Endothelial cell (in vitro differentiated cells): ENCODE measurements around the gene SPATA25. TPM values are rescaled to one million over a fixed set of nuclear protein-coding genes. Genes with fewer than 3 reads are reported as not detected.
A peak's percentile ranks its signal among the peaks of the same experiment; 100 is the strongest.

Experiments used
- DNase-seq: peaks from one replicate; pipeline ENCODE4 v3.0.0; 2021; ENCODE audit warnings: low spot score
- H3K27ac Mint-ChIP-seq: one replicate; pipeline ENCODE4 v1.8.0; 2021; ENCODE audit warnings: mixed read lengths, inconsistent platforms; ENCODE audit not compliant: unreplicated experiment
- H3K27me3 Mint-ChIP-seq: one replicate; pipeline ENCODE4 v1.8.0; 2021; ENCODE audit warnings: mild to moderate bottlenecking, moderate library complexity, mixed read lengths, inconsistent platforms; ENCODE audit not compliant: unreplicated experiment
- H3K36me3 Mint-ChIP-seq: one replicate; pipeline ENCODE4 v1.8.0; 2021; ENCODE audit warnings: mild to moderate bottlenecking, low read depth, mixed read lengths, inconsistent platforms; ENCODE audit not compliant: unreplicated experiment
- H3K4me1 Mint-ChIP-seq: one replicate; pipeline ENCODE4 v1.8.0; 2021; ENCODE audit warnings: mild to moderate bottlenecking, mixed read lengths, inconsistent platforms; ENCODE audit not compliant: unreplicated experiment
- H3K4me3 Mint-ChIP-seq: one replicate; pipeline ENCODE4 v1.8.0; 2021; ENCODE audit warnings: mild to moderate bottlenecking, mixed read lengths, inconsistent platforms; ENCODE audit not compliant: unreplicated experiment
- H3K9me3 Mint-ChIP-seq: one replicate; pipeline ENCODE4 v1.8.0; 2021; ENCODE audit warnings: mixed read lengths, inconsistent platforms; ENCODE audit not compliant: unreplicated experiment
- CTCF ChIP-seq: fragments of 200-600 bp; sonication (generic); IDR thresholded peaks from one replicate; pipeline ENCODE4 v1.5.0; 2021; ENCODE audit warnings: antibody characterized with exemption; ENCODE audit not compliant: unreplicated experiment
- total RNA-seq: library from RNA; stranded (reverse); fragmentation: NEBNext Ultra II Directional; extraction: Animal tissue kit (Norgen Biotek cat#: 25700); gene quantifications from one replicate; pipeline ENCODE4 v1.2.1, GENCODE V29; 2021; ENCODE audit not compliant: unreplicated experiment

The SPATA25 gene
- total RNA-seq, 1 donor from 2014 or later: 0.62 TPM

GRCh38 chr20:45867819-45868176, 19.6 kb downstream of the SPATA25 start:
- Mint-ChIP-seq H3K36me3 (peaks cover 7% of the 10 kb centered on the region), H3K27ac (no peak overlapping the region), H3K4me1 (peaks cover 11% of the 10 kb centered on the region), H3K27me3 (peaks cover 1% of the 10 kb centered on the region), H3K9me3 (no peaks in the 10 kb centered on the region), H3K4me3 (no peak overlapping the region)
- TF ChIP-seq CTCF: no peak
- no peak for DNase-seq

- Mint-ChIP-seq H3K36me3 (peaks cover 6% of the 10 kb centered on the region), H3K9me3 (no peaks in the 10 kb centered on the region), H3K4me3 (no peak overlapping the region), H3K27ac (no peak overlapping the region), H3K27me3 (no peaks in the 10 kb centered on the region), H3K4me1 (peaks cover 8% of the 10 kb centered on the region)
- TF ChIP-seq CTCF: no peak
- no peak for DNase-seq
These were observed 20.1 kb downstream of the SPATA25 start for GRCh38 chr20:45867136-45867818.

- peaks cover 3% of the 10 kb centered on the region for H3K36me3 Mint-ChIP-seq
- H3K4me1 Mint-ChIP-seq: peaks cover 3% of the 10 kb centered on the region
- no peak for TF ChIP-seq CTCF
- no peaks in the 10 kb centered on the region for H3K9me3 Mint-ChIP-seq
- H3K27me3 Mint-ChIP-seq: no peaks in the 10 kb centered on the region
- H3K4me3 Mint-ChIP-seq: no peak overlapping the region
- H3K27ac Mint-ChIP-seq: no peak overlapping the region
- no peak for DNase-seq
These were observed 21.0 kb downstream of the SPATA25 start for GRCh38 chr20:45866454-45866853.

- Mint-ChIP-seq H3K27me3 (peaks cover 1% of the 10 kb centered on the region), H3K4me3 (peak overlapping the region; percentile 7), H3K36me3 (peaks cover 7% of the 10 kb centered on the region), H3K4me1 (peaks cover under 1% of the 10 kb centered on the region), H3K27ac (no peak overlapping the region), H3K9me3 (no peaks in the 10 kb centered on the region)
- DNase-seq: no peak
- no peak for TF ChIP-seq CTCF
These were observed 23.6 kb downstream of the SPATA25 start for GRCh38 chr20:45863543-45864470.
